WI38 (cell line): ENCODE results near the gene SREBF1.

Source experiments
- H3K4me3 ChIP-seq: 2 replicates; pipeline ENCODE4 v1.5.1; 2011; ENCODE audit warnings: low read depth, mild to moderate bottlenecking, control low read depth, low read length
- TF ChIP-seq, protein P1 (sequence below): IDR thresholded peaks from 2 replicates; pipeline ENCODE4 v1.5.1; 2012; ENCODE audit warnings: low read depth, mild to moderate bottlenecking, control low read depth, low read length

Gene SREBF1

DNA sequence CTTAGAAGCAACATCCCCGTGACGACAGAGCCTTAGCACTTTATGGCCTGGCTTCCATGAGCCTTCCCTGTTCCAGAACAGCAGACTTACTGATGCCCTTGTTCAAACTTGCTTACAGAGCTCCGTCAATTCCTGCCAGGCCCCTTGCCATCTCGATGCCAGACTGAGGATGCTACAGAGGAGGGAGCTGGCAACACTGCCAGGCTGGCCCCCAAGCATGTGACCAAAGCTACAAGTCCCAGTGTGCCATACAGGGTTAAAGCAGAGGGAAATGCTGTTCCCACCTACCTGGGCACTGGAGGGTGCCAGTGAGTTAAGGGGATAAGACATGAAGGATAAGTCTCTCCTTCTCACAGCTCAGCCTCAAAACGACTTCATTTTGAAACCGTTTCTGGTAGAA, 33.5 kb upstream of the SREBF1 start:
- TF ChIP-seq, protein P1, sequence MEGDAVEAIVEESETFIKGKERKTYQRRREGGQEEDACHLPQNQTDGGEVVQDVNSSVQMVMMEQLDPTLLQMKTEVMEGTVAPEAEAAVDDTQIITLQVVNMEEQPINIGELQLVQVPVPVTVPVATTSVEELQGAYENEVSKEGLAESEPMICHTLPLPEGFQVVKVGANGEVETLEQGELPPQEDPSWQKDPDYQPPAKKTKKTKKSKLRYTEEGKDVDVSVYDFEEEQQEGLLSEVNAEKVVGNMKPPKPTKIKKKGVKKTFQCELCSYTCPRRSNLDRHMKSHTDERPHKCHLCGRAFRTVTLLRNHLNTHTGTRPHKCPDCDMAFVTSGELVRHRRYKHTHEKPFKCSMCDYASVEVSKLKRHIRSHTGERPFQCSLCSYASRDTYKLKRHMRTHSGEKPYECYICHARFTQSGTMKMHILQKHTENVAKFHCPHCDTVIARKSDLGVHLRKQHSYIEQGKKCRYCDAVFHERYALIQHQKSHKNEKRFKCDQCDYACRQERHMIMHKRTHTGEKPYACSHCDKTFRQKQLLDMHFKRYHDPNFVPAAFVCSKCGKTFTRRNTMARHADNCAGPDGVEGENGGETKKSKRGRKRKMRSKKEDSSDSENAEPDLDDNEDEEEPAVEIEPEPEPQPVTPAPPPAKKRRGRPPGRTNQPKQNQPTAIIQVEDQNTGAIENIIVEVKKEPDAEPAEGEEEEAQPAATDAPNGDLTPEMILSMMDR, result no peak

DNA sequence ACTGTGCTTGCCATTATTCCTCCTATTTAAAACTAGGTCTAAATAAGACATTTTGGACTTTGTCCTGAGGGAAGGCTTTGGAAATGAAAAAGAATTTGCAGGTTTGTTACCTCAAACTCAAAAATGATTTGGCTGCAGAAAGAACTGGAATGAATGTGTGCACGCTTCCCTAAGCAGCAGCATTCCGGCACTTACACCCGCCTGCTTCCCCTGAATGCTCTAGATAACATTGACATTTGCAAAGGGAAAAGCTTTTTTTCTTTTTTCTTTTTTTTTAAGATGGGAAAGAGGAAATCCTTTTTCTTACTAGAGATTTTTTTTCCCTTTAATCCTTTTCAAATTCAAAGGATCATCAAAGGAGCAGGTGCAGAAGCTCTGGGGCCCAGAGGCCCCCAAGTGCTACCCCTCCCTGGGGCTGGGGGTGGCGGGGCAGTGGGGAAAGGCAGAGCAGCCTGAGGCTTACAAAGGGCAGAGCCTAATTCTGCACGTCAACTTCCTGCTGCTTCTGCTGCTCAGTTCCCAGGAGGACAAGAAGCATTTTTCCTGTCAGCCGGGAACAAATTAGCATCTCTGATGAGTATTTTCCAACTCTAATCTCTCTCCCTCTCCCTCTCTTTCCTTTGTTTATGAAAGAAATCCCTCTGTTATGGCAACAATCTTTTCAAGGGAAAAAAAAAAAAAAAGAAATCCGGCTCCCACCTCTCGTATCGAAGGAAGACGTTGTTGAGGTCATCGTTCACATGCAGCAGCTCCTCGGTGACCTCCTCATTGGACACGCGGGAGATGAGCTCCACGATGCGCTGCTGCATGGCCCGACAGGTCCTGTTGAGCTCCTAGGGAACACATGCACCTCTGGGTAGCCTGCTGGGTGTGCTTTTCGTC, 32.1 kb upstream of the SREBF1 start:
- H3K4me3 ChIP-seq, result no peak overlapping the region

More for the DNA sequence above, 33.5 kb upstream of the SREBF1 start:
- no peak overlapping the region for H3K4me3 ChIP-seq

DNA sequence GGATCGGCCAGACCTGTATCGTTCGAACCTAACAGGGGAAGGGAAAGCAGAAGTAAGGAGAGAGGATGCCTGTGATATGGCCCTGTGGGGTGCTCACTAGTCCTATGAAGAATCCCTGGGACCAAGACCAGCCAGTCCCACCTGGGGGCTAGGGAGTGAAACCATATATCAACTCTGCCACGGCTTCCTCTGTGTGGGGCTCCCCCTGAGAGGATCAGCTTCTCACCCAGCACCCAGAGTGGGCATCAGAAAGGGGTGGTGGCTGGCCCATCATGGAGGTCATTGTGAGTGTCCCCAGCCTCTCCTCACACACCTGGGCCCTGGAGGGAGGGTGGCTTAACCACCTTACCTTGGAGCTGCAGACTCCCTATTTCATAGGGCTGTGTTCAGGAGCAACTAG, 30.1 kb upstream of the SREBF1 start:
- TF ChIP-seq, protein P1, result no peak
- H3K4me3 ChIP-seq, result no peak overlapping the region

More for the DNA sequence above, 32.1 kb upstream of the SREBF1 start:
- TF ChIP-seq, protein P1, result no peak

DNA sequence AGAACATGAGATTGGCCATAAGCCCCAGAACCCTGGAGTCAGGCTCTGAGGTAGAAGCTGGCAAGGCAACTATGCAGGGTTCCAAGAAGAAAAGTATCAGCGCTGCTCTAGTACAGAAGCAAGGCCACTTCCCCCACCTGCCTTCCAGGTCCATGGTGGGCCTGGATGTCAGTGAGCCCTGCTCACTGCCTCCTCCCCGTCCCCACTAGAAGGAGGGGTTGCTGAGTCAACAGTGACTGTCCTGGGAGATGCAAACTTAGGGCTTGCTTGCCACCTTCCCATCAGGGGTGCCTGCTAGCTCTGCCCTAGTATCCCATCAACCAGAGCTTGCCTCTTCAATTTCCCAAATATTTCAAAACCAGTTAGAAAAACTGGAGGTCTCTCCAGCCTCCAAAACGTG, 29.6 kb upstream of the SREBF1 start:
- TF ChIP-seq, protein P1, result no peak
- no peak overlapping the region for H3K4me3 ChIP-seq

DNA sequence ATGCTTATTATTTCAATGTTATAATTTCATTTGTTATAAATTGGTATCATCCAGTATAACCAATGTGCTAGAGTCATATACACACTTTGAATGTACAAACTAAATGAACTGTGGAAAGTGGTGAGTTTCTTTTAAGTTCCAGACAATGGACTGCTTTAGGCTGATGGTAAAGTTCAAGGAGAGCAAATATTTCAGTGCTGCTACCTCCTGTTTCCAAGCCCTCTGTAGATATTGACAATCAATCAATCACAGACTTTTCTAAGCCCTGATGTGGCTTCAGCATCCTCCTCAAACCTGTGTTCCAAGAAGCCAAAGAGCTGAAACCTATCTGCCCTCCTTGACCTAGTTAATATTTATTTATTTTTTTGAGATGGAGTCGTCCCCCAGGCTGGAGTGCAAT, 28.2 kb upstream of the SREBF1 start:
- H3K4me3 ChIP-seq, result no peak overlapping the region
- TF ChIP-seq, protein P1, result no peak

DNA sequence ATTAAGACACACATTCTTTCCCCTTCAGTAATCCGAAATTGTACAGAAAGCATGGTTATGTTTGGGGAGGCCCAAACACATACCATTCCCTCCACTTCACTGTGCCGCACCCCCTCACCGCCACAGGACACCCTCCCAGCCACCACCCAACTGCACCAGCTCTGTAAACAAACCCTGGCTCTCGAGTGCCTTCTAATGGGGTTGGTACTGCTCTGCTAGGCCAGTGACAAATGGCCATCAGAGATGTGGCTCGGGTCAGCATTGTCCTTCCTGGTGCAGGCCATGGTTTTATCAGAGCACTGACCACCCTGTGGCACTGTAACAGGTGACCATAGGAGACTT, 24.0 kb upstream of the SREBF1 start:
- no peak overlapping the region for H3K4me3 ChIP-seq
- TF ChIP-seq, protein P1, result no peak

DNA sequence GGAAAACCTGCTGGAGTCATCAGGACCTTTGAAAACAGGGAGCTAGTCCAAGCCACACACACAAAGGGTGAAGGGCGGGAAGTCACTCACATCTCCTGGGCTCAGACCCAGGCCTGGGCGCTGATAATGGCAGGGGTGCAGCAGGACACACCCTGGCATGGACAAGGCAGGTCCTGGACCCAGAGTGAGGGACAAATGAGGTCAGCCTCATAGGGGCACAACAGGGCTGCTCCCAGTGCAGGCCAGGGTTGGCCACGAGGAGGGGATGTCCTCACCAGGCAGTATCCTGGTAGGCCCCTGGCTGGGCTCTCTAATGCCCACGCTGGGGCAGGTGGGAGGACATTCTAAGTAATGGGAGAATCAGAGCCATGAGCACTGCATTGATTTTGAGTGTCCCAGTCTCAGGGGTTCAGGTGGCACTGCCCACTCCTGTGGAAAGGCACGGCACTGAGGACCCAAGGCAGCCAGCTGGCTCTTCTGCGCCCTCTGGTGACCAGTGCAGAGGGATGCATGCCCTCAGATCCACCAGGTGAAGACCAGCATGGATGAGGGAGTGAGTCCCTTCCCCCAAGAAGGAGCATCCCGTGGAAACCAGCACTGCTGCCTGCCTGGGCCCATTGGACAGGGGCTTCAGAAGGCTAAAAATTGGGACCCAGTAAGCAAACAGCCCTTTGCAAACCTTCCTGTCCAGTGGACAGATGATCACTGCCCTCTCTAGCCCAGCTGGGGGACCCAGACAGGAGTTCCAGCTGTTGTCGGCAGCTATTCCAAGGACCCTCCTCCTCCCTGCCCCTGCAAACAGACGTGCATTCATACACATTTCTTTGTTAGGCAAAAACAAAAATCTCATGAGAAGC, 23.4 kb upstream of the SREBF1 start:
- TF ChIP-seq, protein P1, result peak; percentile 98

More for the DNA sequence above, 23.4 kb upstream of the SREBF1 start:
- no peak overlapping the region for H3K4me3 ChIP-seq
